ENCODE measurements around the gene RAB1B.
"Not testable (repeated sequence)": the region's sequence is repeated elsewhere in the genome, so short reads cannot be mapped to it uniquely, and the experiment has no call there.

RAB1B gene

GRCh38 chr11:66315921-66316811 is 47.7 kb downstream of the RAB1B start:
- H3K4me1 Mint-ChIP-seq: peaks cover 24% of the 10 kb centered on the region
- H3K36me3 Mint-ChIP-seq: no peaks in the 10 kb centered on the region
- H3K4me3 Mint-ChIP-seq: no peak overlapping the region
- H3K27ac Mint-ChIP-seq: peak overlapping the region; percentile 39
- H3K27me3 Mint-ChIP-seq: no peaks in the 10 kb centered on the region
- ATAC-seq (ENCODE audit: low read depth) (no peak), DNase-seq (ENCODE audit: low spot score in 2 of 2) (no peak)
- no peaks in the 10 kb centered on the region for H3K9me3 Mint-ChIP-seq

GRCh38 chr11:66316849-66317251 is 48.4 kb downstream of the RAB1B start, which contains the start of gene CD248:
TSS of gene CD248 (minus strand) at chr11:66317044. CDS start at chr11:66317027, 17 bp downstream.
- Mint-ChIP-seq H3K4me1 (peaks cover 24% of the 10 kb centered on the region), H3K4me3 (peak within 1 kb of the TSS; percentile 72)

GRCh38 chr11:66317322-66317722 is 48.9 kb downstream of the RAB1B start:
- Mint-ChIP-seq H3K9me3 (no peaks in the 10 kb centered on the region), H3K36me3 (no peaks in the 10 kb centered on the region), H3K4me1 (peaks cover 24% of the 10 kb centered on the region), H3K27ac (peak overlapping the region; percentile 92), H3K4me3 (peak overlapping the region; percentile 72), H3K27me3 (no peaks in the 10 kb centered on the region)
- peak; percentile 6 for ATAC-seq (ENCODE audit: low read depth)
- peak; percentile 31 to 44 for DNase-seq (ENCODE audit: low spot score in 2 of 2)

More at GRCh38 chr11:66316849-66317251, 48.4 kb downstream of the RAB1B start, which contains the start of gene CD248:
- Mint-ChIP-seq H3K27me3 (no peaks in the 10 kb centered on the region), H3K9me3 (no peaks in the 10 kb centered on the region), H3K27ac (peak within 1 kb of the TSS; percentile 92), H3K36me3 (no peaks in the 10 kb centered on the region)
- ATAC-seq (ENCODE audit: low read depth) (no peak), DNase-seq (ENCODE audit: low spot score in 2 of 2) (no peak)

GRCh38 chr11:66317723-66318599 is 49.5 kb downstream of the RAB1B start:
- DNase-seq (ENCODE audit: low spot score in 2 of 2): no peak
- Mint-ChIP-seq H3K9me3 (no peaks in the 10 kb centered on the region), H3K4me1 (peaks cover 24% of the 10 kb centered on the region), H3K27ac (peak overlapping the region; percentile 92), H3K36me3 (no peaks in the 10 kb centered on the region), H3K27me3 (no peaks in the 10 kb centered on the region), H3K4me3 (peak overlapping the region; percentile 72)
- ATAC-seq (ENCODE audit: low read depth): peak; percentile 78

- Mint-ChIP-seq H3K27me3 (no peaks in the 10 kb centered on the region), H3K27ac (peak overlapping the region; percentile 92), H3K4me3 (peak overlapping the region; percentile 37), H3K4me1 (peaks cover 27% of the 10 kb centered on the region), H3K9me3 (no peaks in the 10 kb centered on the region), H3K36me3 (no peaks in the 10 kb centered on the region)
- ATAC-seq (ENCODE audit: low read depth) (no peak), DNase-seq (ENCODE audit: low spot score in 2 of 2) (no peak)
Measured at GRCh38 chr11:66318600-66318970, 50.1 kb downstream of the RAB1B start.

- peaks cover 24% of the 10 kb centered on the region for H3K4me1 Mint-ChIP-seq
- not testable (repeated sequence) for DNase-seq (ENCODE audit: low spot score in 2 of 2); H3K36me3 Mint-ChIP-seq; H3K27ac Mint-ChIP-seq; ATAC-seq (ENCODE audit: low read depth); H3K4me3 Mint-ChIP-seq; H3K27me3 Mint-ChIP-seq; H3K9me3 Mint-ChIP-seq
Measured at GRCh38 chr11:66320289-66320688, 51.9 kb downstream of the RAB1B start.

- H3K4me1 Mint-ChIP-seq: peaks cover 24% of the 10 kb centered on the region
- not testable (repeated sequence) for H3K4me3 Mint-ChIP-seq; H3K27ac Mint-ChIP-seq; H3K27me3 Mint-ChIP-seq; DNase-seq (ENCODE audit: low spot score in 2 of 2); H3K9me3 Mint-ChIP-seq; ATAC-seq (ENCODE audit: low read depth); H3K36me3 Mint-ChIP-seq
Measured at GRCh38 chr11:66320748-66321147, 52.3 kb downstream of the RAB1B start.

- no peak for ATAC-seq (ENCODE audit: low read depth)
- Mint-ChIP-seq H3K4me3 (no peak overlapping the region), H3K27me3 (no peaks in the 10 kb centered on the region), H3K4me1 (peaks cover 28% of the 10 kb centered on the region), H3K27ac (no peak overlapping the region), H3K9me3 (no peaks in the 10 kb centered on the region), H3K36me3 (no peaks in the 10 kb centered on the region)
- DNase-seq (ENCODE audit: low spot score in 2 of 2): no peak
Measured at GRCh38 chr11:66321606-66322005, 53.2 kb downstream of the RAB1B start.

GRCh38 chr11:66322732-66323427 is 54.4 kb downstream of the RAB1B start:
- Mint-ChIP-seq H3K27ac (no peak overlapping the region), H3K36me3 (no peaks in the 10 kb centered on the region), H3K27me3 (peaks cover 2% of the 10 kb centered on the region)

GRCh38 chr11:66323684-66324083 is 55.2 kb downstream of the RAB1B start:
- H3K27me3 Mint-ChIP-seq: peaks cover 2% of the 10 kb centered on the region
- no peak for DNase-seq (ENCODE audit: low spot score in 2 of 2)
- H3K4me3 Mint-ChIP-seq: no peak overlapping the region
- no peaks in the 10 kb centered on the region for H3K36me3 Mint-ChIP-seq
- peaks cover 26% of the 10 kb centered on the region for H3K4me1 Mint-ChIP-seq
- no peak overlapping the region for H3K27ac Mint-ChIP-seq
- ATAC-seq (ENCODE audit: low read depth): no peak
- no peaks in the 10 kb centered on the region for H3K9me3 Mint-ChIP-seq

More at GRCh38 chr11:66322732-66323427, 54.4 kb downstream of the RAB1B start:
- Mint-ChIP-seq H3K9me3 (no peaks in the 10 kb centered on the region), H3K4me3 (no peak overlapping the region), H3K4me1 (peaks cover 28% of the 10 kb centered on the region)
- no peak for ATAC-seq (ENCODE audit: low read depth)
- no peak for DNase-seq (ENCODE audit: low spot score in 2 of 2)

- DNase-seq (ENCODE audit: low spot score in 2 of 2) (no peak), ATAC-seq (ENCODE audit: low read depth) (no peak)
- no peaks in the 10 kb centered on the region for H3K9me3 Mint-ChIP-seq
- no peaks in the 10 kb centered on the region for H3K36me3 Mint-ChIP-seq
- peaks cover 20% of the 10 kb centered on the region for H3K4me1 Mint-ChIP-seq
- H3K27ac Mint-ChIP-seq: no peak overlapping the region
- no peak overlapping the region for H3K4me3 Mint-ChIP-seq
- H3K27me3 Mint-ChIP-seq: peaks cover 2% of the 10 kb centered on the region
Measured at GRCh38 chr11:66324664-66325063, 56.2 kb downstream of the RAB1B start.

GRCh38 chr11:66325263-66325671 is 56.8 kb downstream of the RAB1B start:
- Mint-ChIP-seq H3K4me1 (peaks cover 20% of the 10 kb centered on the region), H3K27ac (no peak overlapping the region)
- ATAC-seq (ENCODE audit: low read depth): no peak

GRCh38 chr11:66326261-66327111 is 58.0 kb downstream of the RAB1B start:
- H3K4me1 Mint-ChIP-seq: peaks cover 20% of the 10 kb centered on the region
- peaks cover 4% of the 10 kb centered on the region for H3K27me3 Mint-ChIP-seq
- no peak overlapping the region for H3K4me3 Mint-ChIP-seq
- H3K36me3 Mint-ChIP-seq: no peaks in the 10 kb centered on the region
- H3K9me3 Mint-ChIP-seq: no peaks in the 10 kb centered on the region
- ATAC-seq (ENCODE audit: low read depth) (no peak), DNase-seq (ENCODE audit: low spot score in 2 of 2) (no peak)
- no peak overlapping the region for H3K27ac Mint-ChIP-seq

More at GRCh38 chr11:66325263-66325671, 56.8 kb downstream of the RAB1B start:
- H3K27me3 Mint-ChIP-seq: peaks cover 4% of the 10 kb centered on the region
- no peak overlapping the region for H3K4me3 Mint-ChIP-seq
- DNase-seq (ENCODE audit: low spot score in 2 of 2): no peak
- no peaks in the 10 kb centered on the region for H3K36me3 Mint-ChIP-seq
- H3K9me3 Mint-ChIP-seq: no peaks in the 10 kb centered on the region
